CD4-positive, CD25-positive, alpha-beta regulatory T cell (primary cell): ENCODE data around the gene COL7A1. TPM values are rescaled to one million over a fixed set of nuclear protein-coding genes. Genes with fewer than 3 reads are reported as not detected.

Experiments
- ATAC-seq, 2 donors: fragments of 150-1000 bp; cut with Tn5 transposase; one replicate each; pipeline ENCODE4 v1.10.0; 2021; ENCODE audit warnings: low read depth in 2 of 2, moderate number of reproducible peaks in 2 of 2, moderate library complexity in 1 of 2
- DNase-seq, 3 donors: peaks; one replicate each; pipeline versions ENCODE4 v3.0.0 to v3.0.0-alpha.2; 2012 to 2022; ENCODE audit warnings: mixed read lengths in 1 of 3
- H3K27ac ChIP-seq: one replicate; pipeline ENCODE4 v1.7.0; 2013; ENCODE audit warnings: mild to moderate bottlenecking, low read length; ENCODE audit not compliant: insufficient read depth, poor library complexity, severe bottlenecking
- H3K27me3 ChIP-seq: one replicate; pipeline ENCODE4 v1.7.0; 2013; ENCODE audit warnings: low read length; ENCODE audit not compliant: control insufficient read depth, insufficient read depth
- H3K36me3 ChIP-seq: one replicate; pipeline ENCODE4 v1.7.0; 2013; ENCODE audit warnings: mild to moderate bottlenecking, low read length, moderate library complexity; ENCODE audit not compliant: control insufficient read depth, insufficient read depth
- H3K4me1 ChIP-seq: 2 replicates; pipeline ENCODE4 v1.7.0; 2013; ENCODE audit warnings: mild to moderate bottlenecking, low read length; ENCODE audit not compliant: insufficient read depth, control insufficient read depth, poor library complexity, severe bottlenecking
- H3K4me3 ChIP-seq: one replicate; pipeline ENCODE4 v1.7.0; 2013; ENCODE audit warnings: low read depth, mild to moderate bottlenecking, low read length, moderate library complexity
- H3K9me3 ChIP-seq, 2 experiments: 1 replicate in 1 of 2; 2 replicates in 1 of 2; pipeline ENCODE4 v1.7.0; 2013; ENCODE audit warnings: low read length in 2 of 2, mild to moderate bottlenecking in 1 of 2, moderate library complexity in 1 of 2; ENCODE audit not compliant: control insufficient read depth in 2 of 2
- H3K27ac Mint-ChIP-seq, 3 donors: one replicate each; pipeline ENCODE4 v1.8.0; 2020 to 2022; ENCODE audit warnings: mild to moderate bottlenecking in 3 of 3, mixed read lengths in 3 of 3, moderate library complexity in 2 of 3
- H3K27me3 Mint-ChIP-seq: one replicate; pipeline ENCODE4 v1.8.0; 2022; ENCODE audit warnings: mild to moderate bottlenecking, mixed read lengths
- H3K36me3 Mint-ChIP-seq: one replicate; pipeline ENCODE4 v1.8.0; 2020; ENCODE audit warnings: mixed read lengths
- H3K4me1 Mint-ChIP-seq, 4 donors: one replicate each; pipeline ENCODE4 v1.8.0; 2020 to 2022; ENCODE audit warnings: mixed read lengths in 4 of 4, mild to moderate bottlenecking in 1 of 4
- H3K4me3 Mint-ChIP-seq, 4 donors: one replicate each; pipeline ENCODE4 v1.8.0; 2020 to 2022; ENCODE audit warnings: mild to moderate bottlenecking in 4 of 4, mixed read lengths in 4 of 4, moderate library complexity in 3 of 4
- H3K9me3 Mint-ChIP-seq, 7 donors: one replicate each; pipeline ENCODE4 v1.8.0; 2020 to 2022; ENCODE audit warnings: mixed read lengths in 7 of 7, mild to moderate bottlenecking in 3 of 7, moderate library complexity in 2 of 7
- polyA plus RNA-seq, 4 donors: library from polyadenylated mRNA; unstranded; fragments of 300-500 nt; fragmentation: Illumina TruSeq; gene quantifications; one replicate each; pipeline ENCODE4 v1.2.3, GENCODE V29; 2021
- total RNA-seq: library from RNA; stranded (reverse); gene quantifications from one replicate; pipeline ENCODE4 v1.2.3, GENCODE V29; 2022

COL7A1 gene
- total and polyA plus RNA-seq, 5 donors from 2014 or later = 1.1 TPM; not detected in 4

DNA sequence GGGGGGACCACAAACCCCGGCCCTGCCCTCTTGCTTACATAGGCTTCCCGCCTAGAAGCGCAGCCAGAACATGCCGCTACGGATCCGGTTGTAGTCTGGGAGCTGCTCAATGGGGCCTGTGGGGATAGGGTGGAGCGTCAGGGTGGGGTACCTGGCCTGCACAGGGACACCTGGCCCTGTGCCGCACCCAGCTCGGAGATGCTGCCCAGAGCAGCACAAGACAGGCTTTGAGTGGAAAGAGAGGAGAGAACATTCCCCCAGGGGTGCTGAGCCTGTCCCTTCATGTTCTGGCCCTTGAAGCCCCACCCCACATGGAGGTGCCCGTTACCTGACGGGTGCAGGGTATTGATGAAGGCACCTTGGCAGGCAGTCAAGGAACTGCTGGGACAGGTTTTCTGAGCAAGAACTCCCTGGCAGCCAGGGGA is 4.0 kb upstream of the COL7A1 start:
- Histone ChIP-seq H3K4me3 (no peak overlapping the region), H3K4me1 (peaks cover 5% of the 10 kb centered on the region), H3K36me3 (peaks cover 44% of the 10 kb centered on the region), H3K9me3 (no peaks in the 10 kb centered on the region), H3K27me3 (no peaks in the 10 kb centered on the region), H3K27ac (no peak overlapping the region)
- Mint-ChIP-seq H3K9me3 (no peaks in the 10 kb centered on the region), H3K27ac (no peak overlapping the region), H3K4me1 (peaks cover 0 to 13% (median under 1%) of the 10 kb centered on the region in 4 donors), H3K4me3 (no peak overlapping the region), H3K27me3 (peaks cover 11% of the 10 kb centered on the region), H3K36me3 (peaks cover 24% of the 10 kb centered on the region)
- ATAC-seq = no peak
- no peak for DNase-seq

DNA sequence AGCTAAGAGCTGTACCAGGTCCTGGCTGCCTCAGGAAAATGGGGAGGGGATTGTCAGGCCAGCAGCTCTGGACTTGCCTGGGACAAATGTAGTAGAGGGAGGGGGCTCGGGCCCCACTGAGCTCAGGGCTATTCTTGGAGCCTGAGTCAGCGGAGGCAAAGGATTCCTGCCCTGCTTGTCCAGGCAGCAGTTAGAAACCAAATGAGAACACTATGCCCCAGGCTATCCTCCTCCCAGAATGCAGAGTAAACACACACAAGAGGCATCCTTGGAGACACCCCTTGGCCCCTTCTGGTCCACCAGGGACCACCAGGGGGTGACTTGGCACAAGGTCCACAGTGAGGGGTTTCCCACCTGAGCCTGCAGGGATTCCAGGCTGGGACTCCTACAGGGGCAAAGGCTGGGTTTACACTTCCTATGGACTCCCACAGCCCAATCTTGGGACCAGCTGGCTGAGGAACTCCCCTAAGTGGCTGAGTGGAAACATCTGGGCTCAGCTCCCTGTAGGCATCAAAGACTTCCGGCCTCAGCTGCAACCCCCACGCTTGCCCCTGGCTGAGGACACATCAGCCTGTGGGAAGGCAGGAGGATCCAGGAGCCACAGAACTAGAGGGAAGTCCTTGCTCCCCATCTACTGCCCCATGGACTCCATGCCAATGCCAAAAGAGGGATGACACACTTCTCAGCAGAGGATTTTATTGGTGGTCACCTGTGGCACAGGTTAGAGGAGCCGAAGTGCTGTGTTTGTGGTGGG is 3.4 kb upstream of the COL7A1 start:
- H3K36me3 Mint-ChIP-seq = peaks cover 24% of the 10 kb centered on the region
- Histone ChIP-seq H3K36me3 (peaks cover 38% of the 10 kb centered on the region), H3K27me3 (no peaks in the 10 kb centered on the region), H3K4me3 (no peak overlapping the region), H3K27ac (no peak overlapping the region), H3K4me1 (peaks cover 5% of the 10 kb centered on the region), H3K9me3 (no peaks in the 10 kb centered on the region)
- no peak for ATAC-seq
- H3K27ac Mint-ChIP-seq = no peak overlapping the region
- DNase-seq = no peak
- H3K27me3 Mint-ChIP-seq = peaks cover 12% of the 10 kb centered on the region
- H3K4me3 Mint-ChIP-seq = no peak overlapping the region
- H3K9me3 Mint-ChIP-seq = peaks cover 0 to 2% (median 0%) of the 10 kb centered on the region in 7 donors
- peaks cover 0 to 13% (median under 1%) of the 10 kb centered on the region in 4 donors for H3K4me1 Mint-ChIP-seq

DNA sequence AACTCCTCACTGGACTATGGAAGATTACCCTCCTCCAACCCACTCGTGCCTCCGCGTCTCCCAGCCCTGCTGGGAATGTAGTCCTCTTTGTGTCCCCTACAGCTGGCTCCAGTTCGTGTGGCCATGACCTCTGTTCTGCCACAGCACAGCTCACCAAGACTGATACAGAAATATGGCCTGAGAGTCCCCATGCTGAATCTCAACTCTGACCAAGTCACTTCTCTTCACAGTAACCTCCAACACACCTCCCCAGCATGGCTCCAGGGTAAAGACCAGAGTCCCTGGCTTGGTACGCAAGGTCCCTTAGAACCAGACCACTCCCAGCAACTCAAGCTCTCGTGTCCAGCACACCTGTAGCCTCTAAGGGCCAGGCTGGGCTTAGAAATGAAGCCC is 2.3 kb upstream of the COL7A1 start:
- Mint-ChIP-seq H3K27ac (peak overlapping the region in 2 of 3 donors; percentile 62), H3K36me3 (peaks cover 16% of the 10 kb centered on the region), H3K27me3 (peaks cover 12% of the 10 kb centered on the region), H3K4me1 (peaks cover 0 to 16% (median under 1%) of the 10 kb centered on the region in 4 donors), H3K9me3 (peaks cover 0 to 2% (median 0%) of the 10 kb centered on the region in 7 donors), H3K4me3 (no peak overlapping the region)
- H3K9me3 ChIP-seq = no peaks in the 10 kb centered on the region
- H3K4me1 ChIP-seq = peaks cover 5% of the 10 kb centered on the region
- ATAC-seq (no peak), DNase-seq (no peak)
- no peak overlapping the region for H3K27ac ChIP-seq
- H3K36me3 ChIP-seq = peaks cover 28% of the 10 kb centered on the region
- no peak overlapping the region for H3K4me3 ChIP-seq
- no peaks in the 10 kb centered on the region for H3K27me3 ChIP-seq

DNA sequence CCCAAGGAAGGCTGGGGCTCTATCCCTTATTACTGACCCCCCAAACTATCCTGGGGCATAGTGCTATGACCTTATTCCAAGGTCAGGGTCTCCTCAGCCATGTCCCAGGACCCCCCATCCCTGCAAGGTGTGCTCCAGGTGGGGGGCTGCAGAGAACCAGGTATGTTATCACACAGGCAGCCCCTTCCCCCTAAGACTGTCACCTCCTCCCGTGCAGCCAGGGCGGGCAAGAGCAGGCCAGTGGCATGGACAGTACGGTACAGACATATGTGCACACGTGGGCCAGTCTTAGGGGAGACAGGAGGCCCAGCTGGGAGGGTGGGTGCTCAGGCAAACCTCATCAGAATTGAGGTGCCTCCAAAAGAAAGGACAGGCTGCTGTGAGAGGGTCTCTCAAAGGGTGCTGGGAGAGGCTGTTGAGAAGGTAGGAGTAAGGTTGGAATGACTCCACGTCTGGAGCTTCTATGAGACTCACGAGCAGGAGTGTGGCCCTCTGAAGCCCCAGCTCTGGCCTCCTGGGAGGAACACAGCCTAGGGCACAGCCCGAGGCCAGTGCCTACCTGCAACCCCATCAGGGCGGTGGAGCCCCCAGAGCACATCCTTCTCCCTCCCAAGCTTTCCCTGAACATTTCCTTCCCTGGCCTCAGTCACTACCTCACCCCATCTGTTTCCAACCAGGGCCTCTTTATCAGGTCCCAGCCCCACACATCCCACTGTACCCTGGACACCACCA is 1.7 kb upstream of the COL7A1 start:
- no peak for DNase-seq
- H3K4me1 ChIP-seq = peaks cover 5% of the 10 kb centered on the region
- peaks cover 0 to 16% (median under 1%) of the 10 kb centered on the region in 4 donors for H3K4me1 Mint-ChIP-seq

DNA sequence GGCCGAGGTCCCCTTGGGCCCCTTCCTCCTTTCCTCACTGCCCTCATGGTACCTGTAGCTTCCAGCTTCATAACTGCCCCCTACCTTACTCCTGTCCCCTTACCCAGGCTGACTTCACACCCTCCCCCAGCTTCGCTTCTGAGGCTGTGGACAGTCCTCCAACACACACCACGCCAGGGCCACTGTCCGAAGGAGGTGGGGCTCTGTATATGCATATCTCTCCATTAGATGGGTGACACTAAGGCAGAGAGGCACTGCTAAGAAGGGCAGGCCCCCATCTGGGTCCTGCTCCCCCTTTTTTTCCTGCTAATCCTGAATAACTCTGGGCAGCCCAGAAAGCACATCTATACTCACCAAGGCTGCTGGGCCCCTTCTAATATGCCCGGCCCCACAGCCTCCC is 1.0 kb upstream of the COL7A1 start:
- Histone ChIP-seq H3K4me3 (no peak overlapping the region), H3K9me3 (no peaks in the 10 kb centered on the region), H3K27ac (no peak overlapping the region), H3K27me3 (no peaks in the 10 kb centered on the region), H3K4me1 (peaks cover 5% of the 10 kb centered on the region), H3K36me3 (peaks cover 21% of the 10 kb centered on the region)
- Mint-ChIP-seq H3K27me3 (peaks cover 13% of the 10 kb centered on the region), H3K9me3 (peaks cover 0 to 2% (median 0%) of the 10 kb centered on the region in 7 donors), H3K4me1 (peaks cover 0 to 16% (median under 1%) of the 10 kb centered on the region in 4 donors), H3K36me3 (peaks cover 14% of the 10 kb centered on the region), H3K27ac (no peak overlapping the region), H3K4me3 (no peak overlapping the region)
- DNase-seq = no peak
- no peak for ATAC-seq

More for the DNA sequence above, 1.7 kb upstream of the COL7A1 start:
- H3K4me3 Mint-ChIP-seq = peak overlapping the region in 1 of 4 donors; percentile 23
- no peak overlapping the region for H3K27ac ChIP-seq
- H3K27me3 ChIP-seq = no peaks in the 10 kb centered on the region
- H3K36me3 ChIP-seq = peaks cover 25% of the 10 kb centered on the region
- H3K9me3 ChIP-seq = no peaks in the 10 kb centered on the region
- ATAC-seq = no peak
- peak overlapping the region in 2 of 3 donors; percentile 62 for H3K27ac Mint-ChIP-seq
- H3K36me3 Mint-ChIP-seq = peaks cover 14% of the 10 kb centered on the region
- peaks cover 0 to 2% (median 0%) of the 10 kb centered on the region in 7 donors for H3K9me3 Mint-ChIP-seq
- H3K4me3 ChIP-seq = no peak overlapping the region
- H3K27me3 Mint-ChIP-seq = peaks cover 12% of the 10 kb centered on the region

DNA sequence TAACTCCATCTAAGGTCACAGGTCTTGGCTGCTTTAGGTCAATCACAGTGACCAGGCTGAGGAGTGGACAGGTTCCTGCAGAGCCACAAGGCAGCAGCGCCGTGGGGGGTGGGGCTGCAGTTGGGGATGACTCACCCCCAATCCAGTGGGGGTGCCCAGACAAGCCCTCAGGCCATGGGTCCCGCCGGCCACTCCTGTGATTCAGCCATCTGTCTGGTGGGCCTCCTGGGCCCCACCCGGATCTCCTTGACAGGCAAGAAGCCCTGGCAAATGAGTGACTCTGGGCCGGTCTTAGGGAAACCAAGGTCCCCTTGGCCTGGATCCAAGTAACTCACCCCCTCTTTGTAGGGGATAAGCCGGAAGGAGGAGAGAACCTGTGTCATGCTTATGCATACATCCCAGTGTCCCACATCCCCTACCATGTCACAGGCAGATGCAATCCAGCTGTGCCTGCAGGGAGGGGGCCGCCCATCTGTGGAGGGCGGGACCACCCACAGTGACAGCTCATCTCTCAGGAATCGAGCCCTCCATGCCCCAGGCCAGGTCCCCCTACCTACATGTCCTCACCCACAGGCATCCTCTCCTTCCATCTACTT is 495 bp upstream of the COL7A1 start:
- Mint-ChIP-seq H3K4me1 (peaks cover 0 to 16% (median under 1%) of the 10 kb centered on the region in 4 donors), H3K4me3 (no peak overlapping the region), H3K27ac (no peak overlapping the region), H3K9me3 (peaks cover 0 to 2% (median 0%) of the 10 kb centered on the region in 7 donors), H3K27me3 (peaks cover 18% of the 10 kb centered on the region), H3K36me3 (peaks cover 11% of the 10 kb centered on the region)
- DNase-seq = no peak
- Histone ChIP-seq H3K4me3 (no peak overlapping the region), H3K9me3 (no peaks in the 10 kb centered on the region), H3K27ac (no peak overlapping the region), H3K36me3 (peaks cover 16% of the 10 kb centered on the region), H3K4me1 (peaks cover 5% of the 10 kb centered on the region), H3K27me3 (no peaks in the 10 kb centered on the region)
- no peak for ATAC-seq

DNA sequence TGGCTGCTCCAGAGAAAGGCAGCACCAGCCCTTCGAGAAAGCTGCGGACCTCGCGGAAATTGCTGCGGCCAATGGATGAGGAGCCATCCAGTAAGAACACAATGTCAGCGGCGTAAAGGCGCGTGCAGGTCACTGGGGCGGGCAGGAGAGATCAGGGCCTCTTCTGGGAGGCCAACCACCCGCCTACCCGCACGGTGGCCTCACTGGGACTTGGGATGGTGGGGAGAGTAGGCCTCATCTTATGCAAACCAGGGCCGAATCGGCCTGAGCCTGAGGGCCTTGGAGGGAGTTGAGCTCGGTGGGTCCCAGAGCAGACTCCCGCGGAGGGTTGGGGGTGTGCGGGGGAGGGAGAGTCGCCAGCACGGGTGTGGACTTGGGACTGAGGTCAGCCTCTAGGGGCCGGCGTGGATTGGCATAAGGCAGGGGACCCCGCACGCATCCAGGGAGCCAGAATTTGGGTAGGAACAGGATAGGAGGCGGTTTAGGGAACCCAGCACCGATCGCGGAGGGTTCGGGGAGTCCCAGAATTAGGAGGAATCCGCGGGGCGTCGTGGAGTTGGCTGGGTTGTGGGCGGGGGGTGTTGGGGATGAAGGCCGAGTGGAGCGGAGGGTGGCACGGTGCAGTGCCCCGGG is 596 bp downstream of the COL7A1 start:
- H3K27ac Mint-ChIP-seq = peak overlapping the region in 1 of 3 donors; percentile 60
- H3K9me3 ChIP-seq = no peaks in the 10 kb centered on the region
- H3K4me3 Mint-ChIP-seq = no peak overlapping the region
- peaks cover 0 to 2% (median 0%) of the 10 kb centered on the region in 7 donors for H3K9me3 Mint-ChIP-seq
- H3K4me3 ChIP-seq = no peak overlapping the region
- peaks cover 24% of the 10 kb centered on the region for H3K27me3 Mint-ChIP-seq
- peaks cover 5% of the 10 kb centered on the region for H3K36me3 ChIP-seq
- H3K4me1 Mint-ChIP-seq = peaks cover 0 to 16% (median under 1%) of the 10 kb centered on the region in 4 donors
- peaks cover 10% of the 10 kb centered on the region for H3K36me3 Mint-ChIP-seq
- ATAC-seq = no peak
- DNase-seq = no peak
- H3K4me1 ChIP-seq = peaks cover 5% of the 10 kb centered on the region
- H3K27me3 ChIP-seq = no peaks in the 10 kb centered on the region
- H3K27ac ChIP-seq = no peak overlapping the region
